HG03025 (cell line): ENCODE data around the gene GPC5.
"Not testable (repeated sequence)": the region's sequence is repeated elsewhere in the genome, so short reads cannot be mapped to it uniquely, and the experiment has no call there.

ENCODE experiments used
- ATAC-seq: cut with Tn5 transposase; IDR thresholded peaks from one replicate; pipeline ENCODE4 v1.9.1; 2021; ENCODE audit warnings: mild to moderate bottlenecking, moderate library complexity; ENCODE audit not compliant: unreplicated experiment, low FRiP score

The GPC5 gene

GRCh38 chr13:92197669-92198068, 799.2 kb downstream of the GPC5 start:
- ATAC-seq, result no peak

GRCh38 chr13:92218615-92219014, 820.2 kb downstream of the GPC5 start:
- ATAC-seq, result no peak

- ATAC-seq, result no peak
Observed at GRCh38 chr13:92221916-92222315, 823.5 kb downstream of the GPC5 start.

GRCh38 chr13:92224052-92224821, 825.8 kb downstream of the GPC5 start:
- no peak for ATAC-seq

- ATAC-seq, result no peak
Observed at GRCh38 chr13:92224825-92225224, 826.4 kb downstream of the GPC5 start.

GRCh38 chr13:92225861-92226260, 827.4 kb downstream of the GPC5 start:
- ATAC-seq, result no peak

GRCh38 chr13:92232871-92233270, 834.5 kb downstream of the GPC5 start:
- no peak for ATAC-seq

GRCh38 chr13:92251671-92252210, 853.3 kb downstream of the GPC5 start:
- ATAC-seq, result no peak

- ATAC-seq, result no peak
Observed at GRCh38 chr13:92255526-92255925, 857.1 kb downstream of the GPC5 start.

GRCh38 chr13:92256211-92256610, 857.8 kb downstream of the GPC5 start:
- no peak for ATAC-seq

GRCh38 chr13:92259046-92259445, 860.6 kb downstream of the GPC5 start:
- ATAC-seq, result no peak

- ATAC-seq, result no peak
Observed at GRCh38 chr13:92259523-92259922, 861.1 kb downstream of the GPC5 start.

GRCh38 chr13:92260363-92260762, 861.9 kb downstream of the GPC5 start:
- no peak for ATAC-seq

- ATAC-seq, result no peak
Observed at GRCh38 chr13:92262100-92262788, 863.8 kb downstream of the GPC5 start.

- ATAC-seq, result no peak
Observed at GRCh38 chr13:92265408-92265807, 867.0 kb downstream of the GPC5 start.

- no peak for ATAC-seq
Observed at GRCh38 chr13:92270990-92271389, 872.6 kb downstream of the GPC5 start.

- ATAC-seq, result no peak
Observed at GRCh38 chr13:92272177-92272576, 873.8 kb downstream of the GPC5 start.

- not testable (repeated sequence) for ATAC-seq
Observed at GRCh38 chr13:92280986-92281385, 882.6 kb downstream of the GPC5 start.

- not testable (repeated sequence) for ATAC-seq
Observed at GRCh38 chr13:92290718-92291307, 892.4 kb downstream of the GPC5 start.

GRCh38 chr13:92294533-92294932, 896.1 kb downstream of the GPC5 start:
- ATAC-seq, result not testable (repeated sequence)

- not testable (repeated sequence) for ATAC-seq
Observed at GRCh38 chr13:92296154-92296671, 897.8 kb downstream of the GPC5 start.
